NCI-H748 (cell line): ENCODE data around the gene SLC7A8.
A peak's percentile ranks its signal among the peaks of the same experiment; 100 is the strongest.

Experiments
- DNase-seq: peaks from one replicate; lab custom pipeline; 2025; ENCODE audit not compliant: unreplicated experiment; lab: John Stamatoyannopoulos, UW

The SLC7A8 gene

GRCh38 chr14:23132970-23133369, 50.5 kb downstream of the SLC7A8 start:
- DNase-seq, result no peak

GRCh38 chr14:23131482-23131881, 52.0 kb downstream of the SLC7A8 start:
- no peak for DNase-seq

DNA sequence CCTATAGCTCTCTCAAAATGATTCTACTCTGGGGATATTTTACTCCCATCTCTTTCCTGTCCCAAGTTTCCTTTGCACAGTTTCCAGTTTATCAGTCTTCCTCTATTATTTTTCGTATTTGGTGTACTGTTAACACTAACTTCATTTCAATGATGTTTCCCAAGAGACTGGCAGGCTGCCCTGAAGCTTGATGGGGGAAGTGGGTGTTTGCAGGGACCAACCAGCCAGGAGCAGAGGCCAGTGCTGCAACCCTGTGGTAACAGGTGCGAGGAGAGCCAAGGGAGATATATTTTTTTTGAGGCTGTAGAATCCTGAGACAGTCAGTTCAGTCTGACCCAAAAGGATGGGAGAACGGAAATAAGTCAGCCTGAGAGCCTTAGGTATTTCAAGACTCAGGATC, 52.6 kb downstream of the SLC7A8 start:
- no peak for DNase-seq

DNA sequence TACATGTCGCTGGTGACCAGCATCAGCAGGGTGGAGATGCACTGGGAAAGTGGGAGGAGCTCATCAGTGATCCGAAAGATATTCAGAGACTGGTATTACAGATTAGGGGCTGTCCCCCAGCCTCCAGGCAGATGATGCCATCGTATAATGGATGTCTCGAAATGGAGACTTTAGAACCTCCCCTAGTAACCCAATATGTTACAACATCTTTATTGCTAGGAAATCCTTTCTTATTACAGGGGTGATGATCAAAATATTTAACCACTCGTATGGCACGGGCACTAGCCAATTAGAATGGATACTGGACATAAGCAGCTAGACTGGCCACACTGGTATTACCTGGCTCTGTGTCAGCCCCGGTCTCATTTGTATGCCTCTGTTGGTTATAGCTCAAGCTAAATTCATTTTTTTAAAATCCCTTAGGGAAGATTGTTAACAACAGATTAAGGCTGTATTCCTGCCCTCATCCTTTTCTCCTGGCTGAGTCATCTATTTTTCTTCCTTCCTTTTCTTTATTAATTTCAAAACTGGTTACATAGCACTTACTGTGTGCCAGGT, 53.6 kb downstream of the SLC7A8 start:
- no peak for DNase-seq

- no peak for DNase-seq
Observed at GRCh38 chr14:23128969-23129758, 54.3 kb downstream of the SLC7A8 start.

- no peak for DNase-seq
Observed at GRCh38 chr14:23127861-23128260, 55.6 kb downstream of the SLC7A8 start.

DNA sequence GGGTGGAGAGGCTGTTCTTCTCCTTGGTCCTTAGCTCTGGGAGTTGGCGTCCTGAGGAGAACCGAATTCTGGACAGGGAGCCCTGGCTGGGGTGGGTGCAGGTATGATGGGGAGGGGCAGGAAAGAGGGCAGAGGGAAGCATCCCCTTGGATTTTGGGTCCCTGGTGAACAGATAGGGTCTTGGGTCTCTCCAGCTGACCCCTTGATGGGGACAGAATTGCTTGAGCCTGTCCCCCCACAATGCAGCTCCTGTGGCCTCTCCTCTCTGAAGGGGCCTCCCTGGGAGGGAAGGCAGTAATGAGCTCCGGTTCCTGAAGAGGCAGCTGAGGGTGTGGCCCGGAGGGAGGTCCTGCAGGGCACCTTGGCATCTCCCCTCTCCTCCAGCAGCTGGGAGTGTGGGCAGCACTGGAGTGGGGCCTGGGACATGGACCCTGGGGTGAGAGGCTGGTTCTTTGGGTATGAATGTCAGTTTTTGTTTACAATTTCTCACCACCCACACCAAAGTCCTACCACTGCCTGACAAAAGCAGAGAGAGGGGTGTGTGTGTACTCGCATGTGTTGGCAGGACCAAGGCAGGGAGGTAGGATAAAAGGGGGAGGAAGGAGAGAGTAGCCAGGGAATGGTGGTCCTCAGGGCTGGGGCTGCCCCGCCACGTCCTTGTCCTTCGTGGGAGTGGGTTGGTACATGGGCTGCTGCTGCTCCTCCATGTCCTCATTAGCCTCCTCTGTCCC, 56.7 kb downstream of the SLC7A8 start:
- no peak for DNase-seq

DNA sequence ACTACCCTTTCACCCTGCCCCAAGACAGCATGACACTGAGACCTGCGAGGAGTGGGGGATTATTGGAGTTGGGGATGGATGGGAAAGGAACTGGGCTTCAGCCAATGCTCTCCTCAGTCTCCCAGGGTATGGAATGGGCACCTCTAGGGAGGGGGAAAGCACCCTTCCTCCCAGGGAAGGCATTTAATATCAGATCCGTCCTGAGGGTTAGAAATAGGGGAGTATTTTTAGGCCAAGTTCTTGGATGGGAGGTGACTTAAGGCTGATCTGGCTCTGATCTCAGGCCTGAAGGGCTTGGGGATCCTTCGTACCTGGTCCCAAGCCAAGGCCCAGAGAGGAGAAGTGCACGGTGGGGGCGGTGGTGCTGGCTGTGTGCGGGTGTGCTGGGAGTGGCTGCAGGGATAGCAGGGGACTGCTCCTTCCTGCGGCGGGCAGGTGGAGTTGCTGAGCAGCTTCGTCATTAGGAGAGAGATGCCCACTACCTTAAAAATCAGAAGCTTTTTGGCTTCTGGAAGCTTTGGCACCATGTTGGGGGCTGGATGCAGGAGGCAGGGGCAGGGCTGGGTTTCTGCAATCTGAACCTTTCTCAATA, 57.4 kb downstream of the SLC7A8 start:
- DNase-seq, result no peak

DNA sequence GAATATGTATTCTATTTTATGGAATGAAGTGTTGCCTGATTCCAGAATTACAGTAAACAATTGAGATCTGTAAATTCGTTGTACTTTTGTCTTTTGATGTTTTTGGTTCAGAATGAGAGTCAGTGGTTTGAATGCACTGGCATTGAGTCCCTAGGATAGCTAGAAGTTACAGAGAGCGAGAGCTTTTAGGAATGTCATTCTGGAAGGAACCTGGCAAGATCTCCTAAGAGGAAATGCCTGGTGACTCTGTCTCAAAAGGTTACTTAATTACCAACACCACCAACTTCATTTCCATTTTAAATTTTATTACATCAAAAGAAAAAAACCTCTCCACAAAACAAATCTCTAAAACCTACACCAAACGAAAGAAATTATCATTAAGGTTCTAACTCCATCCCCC, 58.4 kb downstream of the SLC7A8 start:
- no peak for DNase-seq

DNA sequence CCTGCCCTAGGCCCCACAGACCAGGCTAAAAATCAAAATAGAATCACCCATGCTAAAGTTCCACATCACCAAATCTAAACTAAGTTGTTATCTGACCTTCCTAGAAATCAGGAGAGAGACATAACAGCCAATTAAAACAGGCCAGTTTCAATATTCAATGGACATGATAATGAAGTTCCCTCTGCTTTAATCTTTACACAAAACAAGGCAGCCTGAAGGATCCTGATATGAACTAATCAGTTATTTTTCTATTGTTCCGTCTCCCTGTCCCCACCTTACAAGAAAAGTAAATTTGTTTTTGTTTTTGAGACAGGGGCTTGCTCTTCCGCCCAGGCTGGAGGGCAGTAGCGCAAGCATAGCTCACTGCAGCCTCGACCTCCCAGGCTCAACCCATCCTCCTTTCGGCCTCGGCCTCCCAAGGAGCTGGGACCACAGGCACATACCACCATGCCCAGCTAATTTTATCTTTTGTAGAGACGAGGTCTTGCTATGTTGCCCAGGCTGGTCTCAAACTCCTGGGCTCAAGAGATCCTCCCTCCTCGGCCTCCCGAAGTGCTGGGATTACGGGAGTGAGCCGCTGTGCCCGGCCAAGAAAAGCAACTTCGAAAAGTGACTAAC, 59.0 kb downstream of the SLC7A8 start:
- no peak for DNase-seq

- peak; percentile 60 for DNase-seq
Observed at GRCh38 chr14:23123419-23123818, 60.0 kb downstream of the SLC7A8 start.

DNA sequence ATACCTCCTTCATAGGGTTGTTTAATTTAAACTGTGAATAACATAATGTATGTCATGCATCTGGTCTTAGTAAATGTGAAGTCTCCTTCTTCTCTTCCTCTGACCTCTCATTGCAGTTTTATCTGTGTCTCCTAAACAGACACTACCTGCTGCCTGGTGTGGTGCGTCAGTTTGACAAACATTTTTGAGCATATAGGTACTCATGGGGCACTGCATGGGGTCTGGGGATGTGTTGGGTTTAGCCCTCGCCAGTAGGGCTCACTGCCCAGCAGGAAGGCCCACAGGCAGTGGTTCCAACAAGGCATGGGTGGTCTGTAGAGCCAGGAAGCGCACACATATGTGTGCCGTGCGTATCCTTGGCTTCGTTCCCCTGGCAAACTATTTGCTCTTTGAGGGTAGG, 61.4 kb downstream of the SLC7A8 start:
- no peak for DNase-seq

DNA sequence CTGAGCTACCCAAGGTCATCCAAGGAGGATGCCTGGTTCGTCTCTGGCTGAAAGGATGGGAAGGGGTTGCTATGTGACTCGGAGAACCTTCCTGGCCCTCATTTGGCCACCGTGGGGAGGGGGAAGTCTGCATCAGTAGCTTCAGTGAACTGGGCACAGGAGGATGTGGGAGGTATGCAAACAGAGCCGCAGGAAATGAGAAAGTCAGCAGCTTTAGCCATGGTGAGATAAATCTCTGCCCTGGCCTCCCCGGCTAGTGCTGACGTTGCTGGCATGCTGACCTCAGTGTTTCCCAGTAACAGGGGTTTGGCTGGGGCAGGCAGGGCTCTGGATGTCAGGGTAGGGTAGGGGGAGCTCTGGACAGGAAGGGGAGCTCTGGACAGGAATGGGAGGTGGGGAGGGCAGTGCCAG, 62.1 kb downstream of the SLC7A8 start:
- DNase-seq, result no peak

GRCh38 chr14:23120541-23121251, 62.8 kb downstream of the SLC7A8 start:
- peak; percentile 84 for DNase-seq

- DNase-seq, result no peak
Observed at GRCh38 chr14:23119363-23120327, 63.8 kb downstream of the SLC7A8 start.

DNA sequence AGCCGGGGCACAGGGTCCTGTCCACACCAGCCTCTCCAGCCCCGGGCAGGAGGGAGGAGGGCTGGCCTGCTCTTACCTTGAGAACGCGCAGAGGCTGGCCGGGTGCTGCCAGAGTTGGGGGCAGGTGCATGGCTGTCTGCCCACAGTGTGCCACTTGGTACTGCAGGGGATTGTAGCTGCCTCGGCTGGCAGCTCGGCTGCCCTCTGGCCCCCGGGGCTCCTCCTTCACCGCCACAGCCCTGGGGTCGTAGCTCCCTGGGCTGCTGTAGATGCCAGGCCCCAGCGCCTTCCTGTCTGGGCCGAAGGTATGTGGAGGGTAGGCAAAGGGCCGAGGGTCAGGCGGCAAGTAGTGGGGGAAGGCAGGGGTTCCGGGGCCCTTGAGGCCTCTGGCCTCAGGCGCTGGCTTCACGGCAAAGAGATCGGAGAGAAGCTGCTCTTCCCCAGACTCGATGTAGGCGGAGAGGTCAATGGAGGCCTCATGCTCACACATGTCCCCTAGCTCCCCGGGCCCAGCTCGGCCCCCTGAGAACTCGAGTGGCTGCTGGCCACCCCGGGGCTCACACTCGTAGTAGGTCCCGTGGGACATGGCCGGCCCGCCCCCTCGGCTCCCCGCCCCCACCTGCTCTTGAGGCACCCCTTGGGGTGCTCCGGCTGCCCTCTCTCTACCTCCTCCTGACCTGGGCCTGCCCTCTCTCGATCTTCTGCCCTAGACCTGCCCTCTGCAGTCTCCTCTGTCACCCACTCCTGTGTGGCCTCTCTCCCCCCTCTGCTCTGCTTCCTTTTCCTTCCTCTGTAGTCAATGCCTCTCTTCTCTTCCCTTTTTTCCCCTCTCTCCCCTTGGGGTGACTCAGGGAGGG, 64.7 kb downstream of the SLC7A8 start, which contains the start of gene CEBPE:
CEBPE (minus strand) TSS at position 750 of the 857 bp plus-strand sequence; CDS start at position 586, 164 bp downstream.
- no peak for DNase-seq

DNA sequence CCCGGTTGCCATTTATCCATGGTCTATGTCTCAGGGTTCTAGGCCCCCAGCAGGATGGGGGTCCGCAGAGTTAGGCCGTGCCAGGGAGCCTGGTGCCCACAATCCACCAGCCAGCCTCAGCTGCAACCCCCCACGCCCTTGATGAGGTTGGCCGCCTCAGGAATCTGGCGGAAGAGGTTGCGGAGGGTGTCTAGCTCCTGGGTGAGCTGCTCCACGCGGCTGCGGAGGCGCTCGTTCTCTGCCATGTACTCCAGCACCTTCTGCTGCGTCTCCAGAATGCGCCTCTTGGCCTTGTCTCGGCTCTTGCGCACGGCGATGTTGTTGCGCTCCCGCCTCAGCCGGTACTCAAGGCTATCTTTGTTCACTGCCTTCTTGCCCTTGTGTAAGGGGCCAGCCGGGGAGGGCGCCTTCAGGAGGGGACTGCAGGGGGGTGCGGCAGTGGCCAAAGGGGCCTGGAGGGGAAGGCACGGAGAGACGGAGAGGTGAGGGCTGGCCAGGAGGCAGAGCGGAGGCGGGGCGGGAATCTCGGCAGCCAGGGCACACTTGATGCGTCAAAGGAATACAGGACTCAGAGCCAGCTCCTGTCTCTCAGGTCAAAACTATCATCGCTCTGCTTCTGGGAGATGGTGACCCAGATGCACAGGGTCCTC, 66.0 kb downstream of the SLC7A8 start:
- DNase-seq, result no peak

DNA sequence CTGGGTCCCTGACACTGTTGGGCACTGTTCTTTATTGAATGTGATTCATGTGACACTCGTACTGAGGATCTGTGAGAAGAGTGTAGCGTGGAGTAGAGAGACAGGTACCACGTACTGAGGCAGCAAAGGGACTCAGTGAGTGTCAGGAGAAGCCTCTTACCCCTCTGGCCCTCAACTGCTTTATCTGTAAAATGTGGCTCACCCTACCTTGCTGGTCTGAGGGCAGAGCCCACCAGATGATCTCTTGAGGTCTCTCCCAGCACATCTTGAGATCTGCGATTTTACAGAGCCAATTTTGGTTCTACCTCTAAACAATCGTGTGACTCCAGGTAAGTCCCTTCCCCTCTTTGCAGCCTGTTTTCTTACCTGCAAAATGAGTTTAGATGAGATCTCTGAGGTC, 67.5 kb downstream of the SLC7A8 start:
- no peak for DNase-seq
